Activated B cell treated with CpG ODN at 0.5 μM for 24 hours (primary cell): Measurements from ENCODE around the gene PCSK1N. TPM values are rescaled to one million over a fixed set of nuclear protein-coding genes. Genes with fewer than 3 reads are reported as not detected.

ENCODE experiments used
- ATAC-seq: fragments of 200-7000 bp; cut with Tn5 transposase; one replicate; pipeline ENCODE4 v1.10.0; 2021; ENCODE audit warnings: low read depth, mild to moderate bottlenecking, moderate library complexity
- CTCF ChIA-PET: fragments of 350-600 bp; sonication (Branson Sonifier 250); formaldehyde crosslinking; loops from one replicate; lab custom pipeline; 2021; ENCODE audit warnings: antibody characterized with exemption; lab: Charles Lee
- POLR2A ChIA-PET: fragments of 350-600 bp; sonication (Branson Sonifier 250); formaldehyde crosslinking; loops from one replicate; lab custom pipeline; 2021; ENCODE audit warnings: antibody characterized with exemption; lab: Charles Lee
- DNase-seq: peaks from one replicate; pipeline ENCODE4 v3.0.0; 2022
- H3K27ac Mint-ChIP-seq: one replicate; pipeline ENCODE4 v1.8.0; 2020; ENCODE audit warnings: mixed read lengths
- H3K27me3 Mint-ChIP-seq: one replicate; pipeline ENCODE4 v1.8.0; 2021; ENCODE audit warnings: mixed read lengths
- H3K36me3 Mint-ChIP-seq: one replicate; pipeline ENCODE4 v1.8.0; 2021; ENCODE audit warnings: low read depth, mixed read lengths
- H3K4me1 Mint-ChIP-seq: one replicate; pipeline ENCODE4 v1.8.0; 2021; ENCODE audit warnings: mixed read lengths
- H3K4me3 Mint-ChIP-seq: one replicate; pipeline ENCODE4 v1.8.0; 2020; ENCODE audit warnings: mild to moderate bottlenecking, mixed read lengths
- H3K9me3 Mint-ChIP-seq: one replicate; pipeline ENCODE4 v1.8.0; 2020; ENCODE audit warnings: mixed read lengths
- intact Hi-C: fragments of 100-400 bp; cut with micrococcal nuclease; formaldehyde crosslinking; loops from one replicate; pipeline ENCODE4 v1.15.1; 2024
- total RNA-seq: library from RNA; stranded (reverse); gene quantifications from 2 replicates; pipeline ENCODE4 v1.2.3, GENCODE V29; 2022
- TF ChIP-seq, protein P1 (sequence below): fragments of 200-600 bp; IDR thresholded peaks from one replicate; pipeline ENCODE4 v1.8.0; 2022; ENCODE audit warnings: antibody characterized with exemption, mild to moderate bottlenecking

The PCSK1N gene
- total RNA-seq, 1 donor from 2014 or later = not detected

DNA sequence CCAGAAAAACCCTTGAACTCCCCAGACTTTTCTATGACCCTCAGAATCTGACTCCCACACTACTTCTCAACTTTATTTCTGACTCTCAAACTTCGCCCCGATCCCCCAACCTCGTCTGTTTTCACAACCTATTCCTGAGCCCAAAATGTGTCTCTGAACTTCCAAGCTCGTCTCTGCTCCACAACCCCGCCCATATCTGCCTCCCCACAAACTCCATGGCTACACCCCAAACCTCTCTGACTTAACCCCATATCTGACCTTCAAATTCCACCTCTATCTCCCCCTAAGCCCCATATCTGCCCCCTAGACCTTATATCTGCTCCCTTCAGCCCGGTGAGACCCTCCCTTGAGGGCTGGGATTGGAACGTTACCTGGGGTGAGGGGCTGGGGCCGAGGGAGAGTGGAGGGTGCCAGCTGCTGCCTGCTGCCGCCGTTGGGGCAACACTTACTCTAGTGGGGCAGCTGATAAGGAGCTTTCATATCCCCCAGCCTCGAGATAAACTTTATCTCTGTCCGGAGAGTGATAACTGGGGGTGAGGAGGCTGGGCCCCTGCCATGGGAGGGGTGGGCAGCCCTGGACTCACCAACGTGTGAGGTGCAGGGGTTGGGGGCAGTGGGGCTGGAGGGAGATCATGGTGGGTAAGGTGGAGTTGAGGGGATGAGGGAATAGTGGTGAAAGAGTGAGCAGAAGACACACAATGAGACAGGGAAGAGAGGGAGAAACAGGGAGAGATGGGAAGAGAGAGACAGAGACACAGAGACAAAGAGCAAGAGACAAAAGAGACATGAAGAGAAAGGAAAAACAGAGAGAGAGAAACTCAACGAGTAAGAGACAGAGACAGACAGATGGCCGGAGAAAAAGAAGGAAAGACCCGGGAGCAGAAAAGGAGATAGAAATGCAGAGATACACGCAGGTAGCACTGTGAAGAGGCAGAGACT lies 47.6 kb downstream of the PCSK1N start:
- H3K27ac Mint-ChIP-seq = no peak overlapping the region
- DNase-seq = no peak
- H3K4me1 Mint-ChIP-seq = no peaks in the 10 kb centered on the region
- ChIA-PET POLR2A (no interaction called here), CTCF (no interaction called here)
- no peaks in the 10 kb centered on the region for H3K36me3 Mint-ChIP-seq
- no peaks in the 10 kb centered on the region for H3K9me3 Mint-ChIP-seq
- TF ChIP-seq, protein P1, sequence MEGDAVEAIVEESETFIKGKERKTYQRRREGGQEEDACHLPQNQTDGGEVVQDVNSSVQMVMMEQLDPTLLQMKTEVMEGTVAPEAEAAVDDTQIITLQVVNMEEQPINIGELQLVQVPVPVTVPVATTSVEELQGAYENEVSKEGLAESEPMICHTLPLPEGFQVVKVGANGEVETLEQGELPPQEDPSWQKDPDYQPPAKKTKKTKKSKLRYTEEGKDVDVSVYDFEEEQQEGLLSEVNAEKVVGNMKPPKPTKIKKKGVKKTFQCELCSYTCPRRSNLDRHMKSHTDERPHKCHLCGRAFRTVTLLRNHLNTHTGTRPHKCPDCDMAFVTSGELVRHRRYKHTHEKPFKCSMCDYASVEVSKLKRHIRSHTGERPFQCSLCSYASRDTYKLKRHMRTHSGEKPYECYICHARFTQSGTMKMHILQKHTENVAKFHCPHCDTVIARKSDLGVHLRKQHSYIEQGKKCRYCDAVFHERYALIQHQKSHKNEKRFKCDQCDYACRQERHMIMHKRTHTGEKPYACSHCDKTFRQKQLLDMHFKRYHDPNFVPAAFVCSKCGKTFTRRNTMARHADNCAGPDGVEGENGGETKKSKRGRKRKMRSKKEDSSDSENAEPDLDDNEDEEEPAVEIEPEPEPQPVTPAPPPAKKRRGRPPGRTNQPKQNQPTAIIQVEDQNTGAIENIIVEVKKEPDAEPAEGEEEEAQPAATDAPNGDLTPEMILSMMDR = no peak
- intact Hi-C loops = no loop called here
- peaks cover 17% of the 10 kb centered on the region for H3K27me3 Mint-ChIP-seq
- ATAC-seq = no peak
- no peak overlapping the region for H3K4me3 Mint-ChIP-seq

DNA sequence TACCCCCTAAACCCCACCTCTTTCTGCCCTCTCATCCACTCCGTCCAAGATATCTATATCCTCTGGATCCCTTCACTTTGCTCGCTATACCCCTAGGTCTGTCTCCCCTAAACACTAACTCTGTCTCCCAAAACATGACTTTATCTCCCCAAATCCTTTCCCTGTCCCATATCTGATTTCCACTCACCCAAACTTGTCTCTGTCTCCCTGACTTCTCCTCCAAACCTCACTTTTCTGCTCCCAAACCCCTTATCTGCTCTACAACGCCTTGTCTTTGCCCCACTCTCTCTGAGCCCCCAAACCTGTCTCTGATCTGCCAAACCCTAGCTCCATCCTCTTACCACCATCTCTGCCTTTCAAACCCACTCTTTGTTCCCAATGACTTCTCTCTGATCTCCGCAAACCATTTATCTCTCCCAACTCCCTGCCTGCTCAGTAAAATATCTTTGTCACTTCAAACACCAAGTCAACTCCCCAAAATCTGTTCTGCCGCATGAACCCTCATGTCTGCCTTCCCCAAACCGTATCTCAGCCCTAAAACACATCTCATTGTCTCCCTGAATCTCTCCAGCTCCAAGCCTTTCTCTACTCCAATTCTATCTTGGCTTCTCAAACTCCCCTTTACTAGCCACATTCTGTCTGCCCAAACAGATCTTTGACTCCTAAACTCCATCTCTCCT lies 48.4 kb downstream of the PCSK1N start:
- intact Hi-C loops = no loop called here
- CTCF ChIA-PET = no interaction called here
- Mint-ChIP-seq H3K27ac (no peak overlapping the region), H3K9me3 (no peaks in the 10 kb centered on the region), H3K27me3 (peaks cover 17% of the 10 kb centered on the region), H3K36me3 (no peaks in the 10 kb centered on the region), H3K4me1 (no peaks in the 10 kb centered on the region), H3K4me3 (no peak overlapping the region)
- POLR2A ChIA-PET = no interaction called here
- DNase-seq (no peak), ATAC-seq (no peak)
- TF ChIP-seq, protein P1 = no peak

DNA sequence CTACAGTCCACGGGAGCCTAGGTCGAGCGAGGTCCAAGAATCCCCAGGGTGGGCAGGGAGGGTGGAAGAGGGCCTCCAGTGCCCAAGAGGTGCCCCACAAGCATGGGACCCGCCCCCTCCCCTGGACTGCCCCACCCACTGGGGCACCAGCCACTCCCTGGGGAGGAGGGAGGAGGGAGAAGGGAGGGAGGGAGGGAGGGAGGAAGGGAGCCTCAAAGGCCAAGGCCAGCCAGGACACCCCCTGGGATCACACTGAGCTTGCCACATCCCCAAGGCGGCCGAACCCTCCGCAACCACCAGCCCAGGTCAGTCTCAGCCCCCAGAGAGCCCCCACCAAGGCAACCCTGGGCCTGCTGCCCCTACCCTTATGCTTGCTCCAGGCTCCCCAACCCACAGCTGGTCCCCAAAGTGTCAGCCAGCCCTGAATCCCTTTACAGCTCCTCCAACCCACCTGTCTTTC lies 49.0 kb downstream of the PCSK1N start, which contains the start of gene GATA1:
Gene GATA1 (plus strand): TSS at position 250 of the 460 bp plus-strand sequence. CDS start 4,520 bp downstream, outside the sequence.
- TF ChIP-seq, protein P1 = no peak
- intact Hi-C loops = no loop called here
- ATAC-seq (no peak), DNase-seq (no peak)
- H3K36me3 Mint-ChIP-seq = no peaks in the 10 kb centered on the region
- H3K4me1 Mint-ChIP-seq = no peaks in the 10 kb centered on the region
- H3K4me3 Mint-ChIP-seq = no peak within 1 kb of the TSS
- no peak within 1 kb of the TSS for H3K27ac Mint-ChIP-seq
- H3K27me3 Mint-ChIP-seq = peaks cover 17% of the 10 kb centered on the region
- POLR2A ChIA-PET = no interaction called here
- CTCF ChIA-PET = no interaction called here
- H3K9me3 Mint-ChIP-seq = no peaks in the 10 kb centered on the region

DNA sequence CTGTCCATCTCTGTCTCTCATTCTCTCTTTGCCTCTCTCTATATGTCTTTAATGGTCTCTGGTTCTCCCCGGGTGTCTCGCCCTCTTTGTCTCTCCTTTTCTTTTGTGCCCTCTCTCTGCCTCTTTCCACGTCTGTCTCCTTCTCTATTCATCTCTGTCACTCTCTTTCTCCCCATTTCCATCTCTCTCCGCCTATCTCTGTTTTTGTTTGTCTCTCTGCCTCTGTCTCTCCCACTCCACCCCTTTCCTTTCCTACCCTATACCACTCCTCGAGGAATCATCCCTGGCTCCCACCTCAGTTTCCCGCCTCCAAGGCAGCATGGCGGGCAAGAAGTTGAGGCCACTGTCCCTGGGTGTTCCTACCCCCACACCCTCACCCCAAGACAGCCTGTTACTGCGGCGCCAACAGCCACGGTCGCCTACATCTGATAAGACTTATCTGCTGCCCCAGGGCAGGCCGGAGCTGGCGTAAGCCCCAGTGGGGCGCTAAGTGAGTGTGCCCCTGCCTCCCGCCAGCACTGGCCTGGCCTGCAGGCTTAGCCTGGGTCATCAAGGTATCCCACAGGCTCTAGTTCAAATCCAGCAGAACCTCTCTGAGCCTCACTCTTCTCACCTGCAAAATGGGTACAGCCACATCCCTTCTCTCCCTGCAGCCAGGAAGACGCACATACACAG lies 49.7 kb downstream of the PCSK1N start:
- no peaks in the 10 kb centered on the region for H3K4me1 Mint-ChIP-seq
- TF ChIP-seq, protein P1 = no peak
- CTCF ChIA-PET = no interaction called here
- ATAC-seq (no peak), DNase-seq (no peak)
- H3K9me3 Mint-ChIP-seq = no peaks in the 10 kb centered on the region
- H3K4me3 Mint-ChIP-seq = no peak overlapping the region
- H3K36me3 Mint-ChIP-seq = no peaks in the 10 kb centered on the region
- H3K27ac Mint-ChIP-seq = no peak overlapping the region
- intact Hi-C loops = no loop called here
- POLR2A ChIA-PET = no interaction called here
- H3K27me3 Mint-ChIP-seq = peaks cover 17% of the 10 kb centered on the region
